Stomach (tissue), 9 donors: ENCODE results near the gene INTS14. TPM values are rescaled to one million over a fixed set of nuclear protein-coding genes. Genes with fewer than 3 reads are reported as not detected.

ENCODE experiments used
- DNase-seq, 2 donors: peaks; one replicate each; pipeline versions ENCODE4 v3.0.0 to v3.0.0-alpha.2; 2013 to 2019
- H3K27ac ChIP-seq, 5 donors: fragments of 200-600 bp in 4 of 5; sonication (generic) in 4 of 5; one replicate each; pipeline ENCODE4 v1.5.1; 2013 to 2019; ENCODE audit warnings: mild to moderate bottlenecking in 1 of 5, moderate library complexity in 1 of 5
- H3K27me3 ChIP-seq, 3 donors: fragments of 200-600 bp; sonication (generic); one replicate each; pipeline ENCODE4 v1.5.1; 2017 to 2019; ENCODE audit warnings: mixed run types in 1 of 3
- H3K36me3 ChIP-seq, 4 donors: fragments of 200-600 bp; sonication (generic); 1 replicate in 3 of 4; 2 replicates in 1 of 4; pipeline ENCODE4 v1.5.1; 2016 to 2019
- H3K4me1 ChIP-seq, 4 donors: fragments of 200-600 bp; sonication (generic); one replicate each; pipeline ENCODE4 v1.5.1; 2016 to 2019
- H3K4me3 ChIP-seq, 4 donors: fragments of 200-600 bp; sonication (generic) in 3 of 4; one replicate each; pipeline ENCODE4 v1.5.1; 2016 to 2019; ENCODE audit warnings: mild to moderate bottlenecking in 1 of 4
- H3K9me3 ChIP-seq, 4 donors: fragments of 200-600 bp; sonication (generic); one replicate each; pipeline ENCODE4 v1.5.1; 2016 to 2019
- CTCF ChIP-seq, 7 experiments: fragments of 450-650 bp in 4 of 7; fragments of 200-600 bp in 3 of 7; sonication (generic) in 3 of 7; IDR thresholded peaks; one replicate each; pipeline ENCODE4 v1.5.1; 2016 to 2019; ENCODE audit warnings: antibody characterized with exemption in 7 of 7, control low read depth in 2 of 7, mild to moderate bottlenecking in 1 of 7
- EP300 ChIP-seq: sonication (generic); formaldehyde crosslinking; IDR thresholded peaks from one replicate; pipeline ENCODE4 v1.6.1; 2017; ENCODE audit warnings: antibody characterized with exemption
- POLR2A ChIP-seq, 4 donors: fragments of 450-650 bp; IDR thresholded peaks; one replicate each; pipeline ENCODE4 v1.6.1; 2016; ENCODE audit warnings: antibody characterized with exemption in 4 of 4, control low read depth in 2 of 4, mild to moderate bottlenecking in 1 of 4, moderate library complexity in 1 of 4
- POLR2AphosphoS5 ChIP-seq, 3 donors: sonication (generic); formaldehyde crosslinking; IDR thresholded peaks; one replicate each; pipeline ENCODE4 v1.6.1; 2016; ENCODE audit warnings: antibody characterized with exemption in 3 of 3
- WGBS, 5 donors: extraction: QIAGEN DNeasy Blood & Tissue Kit in 3 of 5; methylation state at CpG; one replicate each; pipeline versions ENCODE4 v1.1.5 to v1.1.7; 2013 to 2018; 5-methylcytosine and 5-hydroxymethylcytosine counted together
- intact Hi-C: fragments of 100-400 bp; cut with DNase I; formaldehyde crosslinking; loops from one replicate; pipeline ENCODE4 v1.15.1; 2023; ENCODE audit warnings: low total_unique reads
- polyA plus RNA-seq, 3 donors: library from polyadenylated mRNA; stranded (reverse); fragments of 200-250 nt; gene quantifications; one replicate each; pipeline ENCODE4 v1.2.3, GENCODE V29; 2013
- total RNA-seq, 5 donors: library from RNA; depleted of rRNA; stranded (reverse); fragments of >200 nt; gene quantifications; one replicate each; pipeline versions ENCODE4 v1.1.0 to v1.2.3, GENCODE V29; 2014 to 2016
- donor health status: healthy with polysubstance abuse.
- donor health status: Bipolar disorder and iron deficiency.
- donor health status: healthy.

The INTS14 gene
- total and polyA plus RNA-seq, 8 donors, result 7.2 to 73.2 (median 17.7) TPM

DNA sequence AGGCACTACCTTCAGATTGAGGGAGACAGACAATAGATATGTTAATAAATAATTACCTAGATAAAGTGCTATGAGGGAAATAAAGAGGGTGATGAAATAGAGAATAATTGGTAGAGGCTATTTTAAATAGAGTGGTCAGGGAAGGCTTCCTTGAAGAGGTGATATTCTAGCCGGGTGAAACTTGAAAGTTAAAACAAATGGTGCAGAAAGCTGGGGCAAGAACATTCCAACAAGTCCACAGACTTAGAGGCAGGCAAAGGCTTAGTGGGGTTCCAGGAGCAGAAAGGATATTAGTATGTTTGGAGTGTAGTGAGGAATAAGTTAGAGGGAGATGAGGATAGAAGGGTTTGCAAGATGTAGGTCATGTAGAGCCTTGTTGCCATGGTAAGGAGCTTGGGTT lies 70.6 kb downstream of the INTS14 start:
- Histone ChIP-seq H3K9me3 (no peaks in the 10 kb centered on the region), H3K4me1 (peaks cover 0 to 30% (median 4%) of the 10 kb centered on the region in 4 donors), H3K4me3 (no peak overlapping the region), H3K27me3 (no peaks in the 10 kb centered on the region), H3K27ac (no peak overlapping the region), H3K36me3 (no peaks in the 10 kb centered on the region)
- TF ChIP-seq CTCF (IDR thresholded peaks at IDR 0.05) (no peak), POLR2AphosphoS5 (IDR thresholded peaks at IDR 0.05) (no peak), EP300 (no peak), POLR2A (IDR thresholded peaks at IDR 0.05) (no peak)
- WGBS, 5 donors, result 84 to 97% (median 85%) methylated on average over 1 of the region's 1 CpG
- DNase-seq, result no peak
- intact Hi-C loops, result no loop called here

DNA sequence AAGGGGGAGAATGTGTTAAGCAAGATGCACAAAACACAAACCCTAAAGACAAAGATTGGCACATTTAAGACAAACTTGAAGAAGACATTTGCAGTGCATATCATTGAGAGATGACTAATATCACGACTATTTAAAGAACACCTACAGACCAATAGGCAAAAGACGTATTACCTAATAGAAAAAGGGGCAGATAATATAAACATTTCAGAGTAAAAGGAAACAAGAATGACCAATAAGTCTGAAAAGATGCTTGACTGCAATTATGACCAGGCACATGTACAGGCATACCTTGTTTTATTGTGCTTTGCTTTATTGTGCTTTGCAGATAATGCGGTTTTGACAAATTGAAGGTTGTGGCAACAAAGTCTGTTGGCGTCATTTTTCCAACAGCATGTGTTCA lies 75.7 kb downstream of the INTS14 start:
- H3K27me3 ChIP-seq, result no peaks in the 10 kb centered on the region
- TF ChIP-seq POLR2A (IDR thresholded peaks at IDR 0.05) (no peak), EP300 (no peak), CTCF (IDR thresholded peaks at IDR 0.05) (no peak), POLR2AphosphoS5 (IDR thresholded peaks at IDR 0.05) (no peak)
- H3K27ac ChIP-seq, result no peak overlapping the region
- H3K36me3 ChIP-seq, result no peaks in the 10 kb centered on the region
- H3K4me3 ChIP-seq, result no peak overlapping the region
- no peaks in the 10 kb centered on the region for H3K9me3 ChIP-seq
- DNase-seq, result no peak
- WGBS, 5 donors, result 83 to 91% (median 89%) methylated on average over 4 of the region's 4 CpGs
- peaks cover 13 to 59% (median 43%) of the 10 kb centered on the region in 4 donors for H3K4me1 ChIP-seq
- intact Hi-C loops, result no loop called here

DNA sequence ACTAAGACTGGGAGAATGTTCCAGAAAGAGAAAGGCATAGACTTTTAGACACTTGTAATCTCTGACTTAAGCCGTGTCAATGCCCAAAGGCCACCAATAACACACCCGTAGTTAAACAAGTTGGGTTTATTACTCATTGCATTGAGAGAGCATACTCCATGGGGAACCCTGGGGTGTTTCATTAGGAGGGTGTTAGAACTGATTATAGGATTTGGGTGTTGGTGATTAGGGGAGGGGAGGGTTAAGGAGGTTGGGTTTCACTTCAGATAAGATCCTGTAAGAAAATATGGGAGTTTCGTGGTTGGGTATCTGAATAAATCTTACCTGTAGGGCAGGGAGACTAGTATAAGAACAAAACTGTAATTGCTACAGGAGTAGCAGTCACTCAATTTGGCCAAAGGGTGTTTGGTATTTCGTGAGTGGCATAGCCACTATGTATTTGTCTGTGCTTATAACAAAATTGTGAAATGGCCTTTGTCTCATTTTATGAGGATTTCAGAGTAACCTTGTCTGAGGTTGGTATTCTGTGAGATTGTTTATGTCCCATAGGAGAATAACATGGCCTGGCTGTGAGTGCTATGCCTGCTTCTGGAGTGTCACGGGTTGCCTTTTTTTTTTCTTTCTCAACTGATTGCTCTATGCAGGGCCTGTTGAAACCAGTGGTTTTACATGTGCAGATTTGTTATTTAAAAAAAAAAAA lies 77.7 kb downstream of the INTS14 start:
- intact Hi-C loops, result no loop called here
- H3K27ac ChIP-seq, result peak overlapping the region in 3 of 5 donors; percentile 22 to 59 (median 28)
- peak in 1 of 2 donors; percentile 30 for DNase-seq

DNA sequence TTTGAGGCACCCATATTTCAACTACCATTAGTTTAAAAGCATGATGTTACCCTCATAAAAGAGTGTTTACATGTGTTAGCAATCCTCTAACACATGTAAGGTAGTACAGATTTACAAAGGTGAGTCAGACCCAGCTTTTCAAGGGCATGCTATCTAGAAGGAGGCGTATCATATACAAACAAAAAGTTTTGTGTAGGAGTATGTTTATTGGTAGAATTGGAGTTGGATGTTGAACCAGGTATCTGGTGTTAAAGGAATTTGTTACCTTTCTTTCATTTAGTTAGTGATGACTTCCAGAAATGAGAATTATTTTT lies 78.2 kb downstream of the INTS14 start:
- intact Hi-C loops, result no loop called here
- TF ChIP-seq EP300, result no peak
- TF ChIP-seq POLR2A (IDR thresholded peaks at IDR 0.05), result no peak
- H3K9me3 ChIP-seq, result no peaks in the 10 kb centered on the region
- H3K4me1 ChIP-seq, result peaks cover 13 to 63% (median 46%) of the 10 kb centered on the region in 4 donors
- WGBS, 5 donors, result 24 to 39% (median 31%) methylated on average over 1 of the region's 1 CpG
- H3K27me3 ChIP-seq, result no peaks in the 10 kb centered on the region
- H3K36me3 ChIP-seq, result no peaks in the 10 kb centered on the region
- peak in 1 of 2 donors; percentile 39 for DNase-seq
- H3K27ac ChIP-seq, result peak overlapping the region in 2 of 5 donors; percentile 28 to 59
- H3K4me3 ChIP-seq, result no peak overlapping the region

More for the DNA sequence above, 77.7 kb downstream of the INTS14 start:
- no peak for TF ChIP-seq POLR2A (IDR thresholded peaks at IDR 0.05)
- TF ChIP-seq EP300, result no peak
- TF ChIP-seq POLR2AphosphoS5 (IDR thresholded peaks at IDR 0.05), result no peak
- TF ChIP-seq CTCF (IDR thresholded peaks at IDR 0.05), result no peak
- no peaks in the 10 kb centered on the region for H3K36me3 ChIP-seq
- no peak overlapping the region for H3K4me3 ChIP-seq
- no peaks in the 10 kb centered on the region for H3K27me3 ChIP-seq
- peaks cover 13 to 63% (median 46%) of the 10 kb centered on the region in 4 donors for H3K4me1 ChIP-seq
- H3K9me3 ChIP-seq, result no peaks in the 10 kb centered on the region
- 43 to 56% (median 48%) methylated on average over 5 of the region's 5 CpGs for WGBS, 5 donors
